CD4-positive, alpha-beta T cell (primary cell): ENCODE measurements around the gene TFEB. TPM values are rescaled to one million over a fixed set of nuclear protein-coding genes. Genes with fewer than 3 reads are reported as not detected.

Experiments used
- ATAC-seq: fragments of 200-7000 bp; cut with Tn5 transposase; one replicate; pipeline ENCODE4 v1.10.0; 2022; ENCODE audit warnings: mild to moderate bottlenecking; ENCODE audit not compliant: poor library complexity
- CTCF ChIA-PET: fragments of 350-600 bp; sonication (Branson Sonifier 250); formaldehyde crosslinking; loops from one replicate; lab custom pipeline; 2021; ENCODE audit warnings: antibody characterized with exemption, inconsistent platforms; lab: Charles Lee
- POLR2A ChIA-PET: fragments of 350-600 bp; sonication (Branson Sonifier 250); formaldehyde crosslinking; loops from one replicate; lab custom pipeline; 2021; ENCODE audit warnings: antibody characterized with exemption, inconsistent platforms; lab: Charles Lee
- DNase-seq, 14 experiments: peaks; one replicate each; pipeline ENCODE4 v3.0.0-alpha.2; 2013 to 2020; ENCODE audit warnings: mixed read lengths in 2 of 14
- H3K27ac ChIP-seq, 2 donors: one replicate each; pipeline versions ENCODE4 v1.5.1 to v1.7.0; 2013; ENCODE audit warnings: low read length in 2 of 2, low read depth in 1 of 2, mild to moderate bottlenecking in 1 of 2
- H3K27me3 ChIP-seq, 2 experiments: 1 replicate in 1 of 2; 2 replicates in 1 of 2; pipeline versions ENCODE4 v1.6.1 to v1.7.0; 2013; ENCODE audit warnings: low read length in 2 of 2, control low read depth in 1 of 2, mild to moderate bottlenecking in 1 of 2, moderate library complexity in 1 of 2; ENCODE audit not compliant: insufficient read depth in 2 of 2, control insufficient read depth in 1 of 2
- H3K36me3 ChIP-seq: one replicate; pipeline ENCODE4 v1.6.1; 2013; ENCODE audit warnings: low read length, control low read depth; ENCODE audit not compliant: insufficient read depth
- H3K4me1 ChIP-seq: one replicate; pipeline ENCODE4 v1.6.1; 2013; ENCODE audit warnings: low read length, control low read depth; ENCODE audit not compliant: insufficient read depth
- H3K4me3 ChIP-seq: one replicate; pipeline ENCODE4 v1.5.1; 2013; ENCODE audit warnings: mild to moderate bottlenecking, low read length, moderate library complexity
- H3K9me3 ChIP-seq, 2 experiments: 1 replicate in 1 of 2; 2 replicates in 1 of 2; pipeline versions ENCODE4 v1.6.1 to v1.7.0; 2013; ENCODE audit warnings: low read length in 2 of 2, mild to moderate bottlenecking in 2 of 2, control low read depth in 1 of 2, moderate library complexity in 1 of 2; ENCODE audit not compliant: control insufficient read depth in 1 of 2, insufficient read depth in 1 of 2
- H3K27ac Mint-ChIP-seq: one replicate; pipeline ENCODE4 v1.8.0; 2020; ENCODE audit warnings: mixed read lengths
- H3K27me3 Mint-ChIP-seq: one replicate; pipeline ENCODE4 v1.8.0; 2021; ENCODE audit warnings: mixed read lengths
- H3K36me3 Mint-ChIP-seq: one replicate; pipeline ENCODE4 v1.8.0; 2021; ENCODE audit warnings: low read depth, mixed read lengths
- H3K4me1 Mint-ChIP-seq: one replicate; pipeline ENCODE4 v1.8.0; 2021; ENCODE audit warnings: low read depth, mixed read lengths
- H3K4me3 Mint-ChIP-seq: one replicate; pipeline ENCODE4 v1.8.0; 2020; ENCODE audit warnings: mild to moderate bottlenecking, mixed read lengths
- H3K9me3 Mint-ChIP-seq: one replicate; pipeline ENCODE4 v1.8.0; 2020; ENCODE audit warnings: mixed read lengths
- intact Hi-C, 2 experiments: fragments of 100-400 bp; cut with DNase I in 1 of 2; cut with micrococcal nuclease in 1 of 2; formaldehyde crosslinking; loops; one replicate each; pipeline versions ENCODE4 v1.15.1 to v1.9.0; 2023 to 2025; cut with DNase I, micrococcal nuclease
- total RNA-seq, 174 experiments: library from RNA in 2 of 174; stranded (reverse) in 2 of 174; gene quantifications; one replicate each; pipeline ENCODE4 v1.2.3 and lab custom pipeline; 2021 to 2026
- TF ChIP-seq, protein P1 (sequence below): fragments of 200-600 bp; IDR thresholded peaks from one replicate; pipeline ENCODE4 v1.8.0; 2022; ENCODE audit warnings: antibody characterized with exemption, mild to moderate bottlenecking

TFEB gene
- total RNA-seq, 2 experiments from 2014 or later = 23.8 to 24.1 TPM

DNA sequence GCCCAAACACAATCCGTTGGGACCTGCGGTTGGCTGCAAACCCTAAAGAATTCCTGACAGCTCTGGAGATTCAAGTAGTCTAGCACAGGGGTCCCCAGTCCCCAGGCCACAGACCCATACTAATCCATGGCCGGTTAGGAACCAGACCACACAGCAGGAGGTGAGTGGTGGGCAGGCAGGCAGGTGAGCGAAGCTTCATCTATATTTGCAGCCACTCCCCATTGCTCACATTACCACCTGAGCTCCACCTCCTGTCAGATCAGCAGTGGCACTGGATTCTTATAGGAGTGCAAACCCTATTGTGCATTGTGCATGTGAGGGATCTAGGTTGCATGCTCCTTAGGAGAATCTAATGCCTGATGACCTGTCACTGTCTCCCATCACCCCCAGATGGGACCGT lies 16.6 kb downstream of the TFEB start:
- H3K27me3 ChIP-seq = no peaks in the 10 kb centered on the region
- CTCF ChIA-PET = no interaction called here
- H3K4me3 Mint-ChIP-seq = no peak overlapping the region
- intact Hi-C loops = no loop called here
- peaks cover 14% of the 10 kb centered on the region for H3K4me1 ChIP-seq
- ATAC-seq = no peak
- H3K4me1 Mint-ChIP-seq = peaks cover 17% of the 10 kb centered on the region
- H3K27ac ChIP-seq = no peak overlapping the region
- H3K4me3 ChIP-seq = no peak overlapping the region
- TF ChIP-seq, protein P1, sequence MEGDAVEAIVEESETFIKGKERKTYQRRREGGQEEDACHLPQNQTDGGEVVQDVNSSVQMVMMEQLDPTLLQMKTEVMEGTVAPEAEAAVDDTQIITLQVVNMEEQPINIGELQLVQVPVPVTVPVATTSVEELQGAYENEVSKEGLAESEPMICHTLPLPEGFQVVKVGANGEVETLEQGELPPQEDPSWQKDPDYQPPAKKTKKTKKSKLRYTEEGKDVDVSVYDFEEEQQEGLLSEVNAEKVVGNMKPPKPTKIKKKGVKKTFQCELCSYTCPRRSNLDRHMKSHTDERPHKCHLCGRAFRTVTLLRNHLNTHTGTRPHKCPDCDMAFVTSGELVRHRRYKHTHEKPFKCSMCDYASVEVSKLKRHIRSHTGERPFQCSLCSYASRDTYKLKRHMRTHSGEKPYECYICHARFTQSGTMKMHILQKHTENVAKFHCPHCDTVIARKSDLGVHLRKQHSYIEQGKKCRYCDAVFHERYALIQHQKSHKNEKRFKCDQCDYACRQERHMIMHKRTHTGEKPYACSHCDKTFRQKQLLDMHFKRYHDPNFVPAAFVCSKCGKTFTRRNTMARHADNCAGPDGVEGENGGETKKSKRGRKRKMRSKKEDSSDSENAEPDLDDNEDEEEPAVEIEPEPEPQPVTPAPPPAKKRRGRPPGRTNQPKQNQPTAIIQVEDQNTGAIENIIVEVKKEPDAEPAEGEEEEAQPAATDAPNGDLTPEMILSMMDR = no peak
- H3K36me3 Mint-ChIP-seq = no peaks in the 10 kb centered on the region
- no peak overlapping the region for H3K27ac Mint-ChIP-seq
- DNase-seq = no peak
- POLR2A ChIA-PET = interaction anchor here (0.9 kb wide), 1 partner anchor 15 kb away, joined by 3 read pairs; no protein-coding TSS in a partner anchor
- H3K27me3 Mint-ChIP-seq = no peaks in the 10 kb centered on the region
- peaks cover 4% of the 10 kb centered on the region for H3K36me3 ChIP-seq
- H3K9me3 ChIP-seq = no peaks in the 10 kb centered on the region
- no peaks in the 10 kb centered on the region for H3K9me3 Mint-ChIP-seq

DNA sequence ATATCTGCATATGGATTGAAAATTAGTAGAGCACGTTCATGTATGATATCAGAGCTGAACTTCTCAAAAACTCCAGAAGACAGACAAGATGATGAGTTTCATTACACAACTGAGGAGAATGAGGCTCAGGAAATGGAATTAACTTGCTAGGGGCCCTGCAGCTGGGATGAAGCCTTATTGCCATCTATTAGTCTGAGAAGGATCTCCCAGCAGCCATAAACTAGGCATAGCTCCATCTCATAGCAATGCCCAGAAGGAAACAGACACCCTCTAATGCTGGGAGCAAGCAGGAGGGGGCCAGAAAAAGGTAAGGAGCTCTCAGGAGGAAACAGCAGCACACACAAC lies 18.0 kb downstream of the TFEB start:
- Mint-ChIP-seq H3K27ac (no peak overlapping the region), H3K4me3 (no peak overlapping the region), H3K9me3 (no peaks in the 10 kb centered on the region), H3K4me1 (peaks cover 17% of the 10 kb centered on the region), H3K36me3 (no peaks in the 10 kb centered on the region), H3K27me3 (no peaks in the 10 kb centered on the region)
- H3K27ac ChIP-seq = no peak overlapping the region
- H3K4me1 ChIP-seq = peaks cover 6% of the 10 kb centered on the region
- H3K9me3 ChIP-seq = no peaks in the 10 kb centered on the region
- no peak for DNase-seq
- ChIA-PET CTCF (interaction anchor here (1.6 kb wide), 1 partner anchor 18 kb away, joined by 4 read pairs; the partner anchor contains the start of gene TFEB), POLR2A (no interaction called here)
- H3K27me3 ChIP-seq = no peaks in the 10 kb centered on the region
- H3K4me3 ChIP-seq = no peak overlapping the region
- intact Hi-C loops = no loop called here
- no peak for ATAC-seq
- peaks cover 2% of the 10 kb centered on the region for H3K36me3 ChIP-seq
- TF ChIP-seq, protein P1 = no peak

DNA sequence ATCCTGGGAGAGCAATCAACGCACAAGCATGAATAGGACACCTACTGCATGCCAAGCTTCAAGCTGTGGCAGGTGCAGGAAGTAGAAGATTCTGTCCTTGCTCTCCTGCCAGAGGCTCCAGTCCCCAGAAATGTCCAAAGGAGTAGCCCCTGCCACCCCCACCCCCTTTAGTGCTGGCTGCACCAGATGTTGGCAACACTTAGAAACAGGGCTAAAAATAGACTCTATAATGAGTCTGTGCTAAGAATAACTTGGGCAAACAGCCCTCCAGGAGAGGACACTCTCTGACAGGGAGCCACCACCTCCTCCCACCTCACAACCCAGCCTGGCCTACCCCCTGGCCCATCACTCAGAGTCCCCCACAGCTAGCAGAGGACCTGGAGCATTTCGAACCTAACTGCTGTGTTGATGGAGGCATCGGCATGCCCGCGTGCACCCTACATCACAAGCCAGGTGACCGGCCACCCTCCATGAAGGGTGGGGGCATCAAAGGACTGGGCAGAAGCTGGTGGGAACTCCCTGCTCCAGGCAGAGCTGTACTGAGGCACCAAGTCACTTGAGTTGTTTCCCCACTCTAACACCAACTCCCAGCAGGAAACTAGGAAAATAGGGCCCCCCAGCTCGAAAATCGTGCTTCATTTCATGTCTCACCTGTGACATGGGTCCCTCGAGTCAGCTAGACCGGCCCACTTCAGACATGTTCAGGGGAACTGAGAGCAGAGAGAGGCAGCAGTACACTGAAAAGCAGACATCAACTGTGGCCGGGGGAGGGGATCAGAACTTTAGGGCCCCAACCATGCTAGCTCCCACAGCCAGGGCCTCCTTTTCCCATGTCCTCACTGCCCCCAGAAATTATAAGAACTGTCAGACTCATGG lies 18.7 kb downstream of the TFEB start:
- CTCF ChIA-PET = interaction anchor here (1.6 kb wide), 1 partner anchor 19 kb away, joined by 4 read pairs; the partner anchor contains the start of gene TFEB
- DNase-seq = no peak

More for the DNA sequence above, 18.7 kb downstream of the TFEB start:
- Histone ChIP-seq H3K9me3 (no peaks in the 10 kb centered on the region), H3K36me3 (peaks cover 2% of the 10 kb centered on the region), H3K4me3 (no peak overlapping the region), H3K27me3 (no peaks in the 10 kb centered on the region), H3K27ac (no peak overlapping the region), H3K4me1 (peaks cover 4% of the 10 kb centered on the region)
- POLR2A ChIA-PET = no interaction called here
- Mint-ChIP-seq H3K27me3 (no peaks in the 10 kb centered on the region), H3K4me1 (peaks cover 17% of the 10 kb centered on the region), H3K4me3 (no peak overlapping the region), H3K27ac (no peak overlapping the region), H3K9me3 (no peaks in the 10 kb centered on the region), H3K36me3 (no peaks in the 10 kb centered on the region)
- intact Hi-C loops = no loop called here
- ATAC-seq = no peak
- TF ChIP-seq, protein P1 = no peak
